C4-2B (cell line): ENCODE results near the gene LAMTOR5.

Source experiments
- H3K27ac ChIP-seq: fragments of 450-650 bp; 2 replicates; pipeline ENCODE4 v1.5.1; 2017
- CTCF ChIP-seq: fragments of 450-650 bp; conservative IDR thresholded peaks from 2 replicates; pipeline ENCODE4 v1.5.1; 2017; ENCODE audit warnings: mild to moderate bottlenecking
- ZFX ChIP-seq: fragments of 450-650 bp; IDR thresholded peaks from 2 replicates; pipeline ENCODE4 v1.6.1; 2017

LAMTOR5 gene

GRCh38 chr1:110407260-110408210 is at the start of gene LAMTOR5:
Gene LAMTOR5 (minus strand): TSS chr1:110407694. CDS start chr1:110407620, 74 bp downstream.
- H3K27ac ChIP-seq = peak within 1 kb of the TSS; percentile 91
- TF ChIP-seq CTCF (no peak; the same call in 1 of the 2 replicates), ZFX (peak; percentile 90)

GRCh38 chr1:110457206-110457605 is 49.7 kb upstream of the LAMTOR5 start:
- no peak overlapping the region for H3K27ac ChIP-seq
- TF ChIP-seq CTCF = no peak
- no peak for TF ChIP-seq ZFX

- TF ChIP-seq ZFX = no peak
- no peak for TF ChIP-seq CTCF
- no peak overlapping the region for H3K27ac ChIP-seq
These were observed 47.7 kb upstream of the LAMTOR5 start for GRCh38 chr1:110455151-110455550.

- TF ChIP-seq ZFX (no peak), CTCF (no peak)
These were observed 46.8 kb upstream of the LAMTOR5 start for GRCh38 chr1:110454328-110454727.

GRCh38 chr1:110453829-110454228 is 46.3 kb upstream of the LAMTOR5 start:
- TF ChIP-seq ZFX (no peak), CTCF (no peak)
- H3K27ac ChIP-seq = no peak overlapping the region

More at GRCh38 chr1:110454328-110454727, 46.8 kb upstream of the LAMTOR5 start:
- H3K27ac ChIP-seq = no peak overlapping the region

- no peak overlapping the region for H3K27ac ChIP-seq
- no peak for TF ChIP-seq CTCF
- TF ChIP-seq ZFX = no peak
These were observed 44.8 kb upstream of the LAMTOR5 start for GRCh38 chr1:110452330-110452729.

- no peak for TF ChIP-seq CTCF
- no peak for TF ChIP-seq ZFX
- H3K27ac ChIP-seq = no peak within 1 kb of the TSS
These were observed 43.4 kb upstream of the LAMTOR5 start, which contains the start of gene PROK1 for GRCh38 chr1:110450929-110451328. Gene PROK1 (plus strand): TSS chr1:110451149. CDS start chr1:110451217, 68 bp downstream.
